Measurements from ENCODE around the gene CYGB. TPM values are rescaled to one million over a fixed set of nuclear protein-coding genes. Genes with fewer than 3 reads are reported as not detected.

The CYGB gene
- polyA plus RNA-seq, 1 donor (not counting 4 experiments of a cell fraction or from before 2014, with no cell fraction given): 10.3 TPM

GRCh38 chr17:76576189-76576588, 38.7 kb upstream of the CYGB start:
- FAIRE-seq (no peak), DNase-seq (ENCODE audit: low read depth, low spot score) (no peak)
- Histone ChIP-seq H3K36me3 (ENCODE audit: control insufficient read depth in 2 of 2, extremely low read depth in 1 of 2, insufficient read depth in 2 of 2, low read length in 2 of 2) (peaks cover 5 to 15% of the 10 kb centered on the region in 2 experiments), H3K9me3 (ENCODE audit: control insufficient read depth, low read depth, low read length) (no peaks in the 10 kb centered on the region), H3K4me3 (ENCODE audit: control insufficient read depth in 2 of 3, extremely low read depth in 1 of 3, insufficient read depth in 2 of 3, low read depth in 1 of 3, low read length in 3 of 3) (no peak overlapping the region), H4K20me1 (ENCODE audit: control insufficient read depth, extremely low read depth, insufficient read depth, low read length) (no peaks in the 10 kb centered on the region), H3K79me2 (ENCODE audit: control insufficient read depth, insufficient read depth, low read length) (no peaks in the 10 kb centered on the region), H3K9ac (ENCODE audit: control insufficient read depth, extremely low read depth, insufficient read depth, low read length) (no peak overlapping the region), H3K27ac (ENCODE audit: control insufficient read depth, insufficient read depth, low read length) (no peak overlapping the region), H3K9me1 (ENCODE audit: control insufficient read depth, extremely low read depth, insufficient read depth, low read length) (no peaks in the 10 kb centered on the region), H3K4me2 (ENCODE audit: control insufficient read depth, extremely low read depth, insufficient read depth, low read depth, low read length) (no peak overlapping the region), H3K4me1 (ENCODE audit: control insufficient read depth, extremely low read depth, insufficient read depth, low read length) (peaks cover 32% of the 10 kb centered on the region), H2AFZ (ENCODE audit: control insufficient read depth, low read length) (no peak overlapping the region), H3K27me3 (ENCODE audit: control insufficient read depth, extremely low read depth, insufficient read depth, low read length) (no peaks in the 10 kb centered on the region)
- no peak for TF ChIP-seq EZH2 (IDR thresholded peaks at IDR 0.05; ENCODE audit: low read length)
- no peak for TF ChIP-seq CTCF (optimal IDR thresholded peaks at IDR 0.05 in 1 of 3, IDR thresholded peaks at IDR 0.05 in 1 of 3, conservative IDR thresholded peaks at IDR 0.05 in 1 of 3; ENCODE audit: extremely low read depth in 1 of 3, insufficient read depth in 2 of 3, low read length in 3 of 3)
- dilution Hi-C loops (cut with MboI; ENCODE audit: extremely low pct_ligation_motif_present, low sequenced_read_pairs): no loop called here

GRCh38 chr17:76575570-76575969, 38.1 kb upstream of the CYGB start:
- peaks cover 26% of the 10 kb centered on the region for H3K4me1 ChIP-seq (ENCODE audit: control insufficient read depth, extremely low read depth, insufficient read depth, low read length)
- peaks cover 5 to 15% of the 10 kb centered on the region in 2 experiments for H3K36me3 ChIP-seq (ENCODE audit: control insufficient read depth in 2 of 2, extremely low read depth in 1 of 2, insufficient read depth in 2 of 2, low read length in 2 of 2)
- no peaks in the 10 kb centered on the region for H4K20me1 ChIP-seq (ENCODE audit: control insufficient read depth, extremely low read depth, insufficient read depth, low read length)
- H3K4me3 ChIP-seq (ENCODE audit: control insufficient read depth in 2 of 3, extremely low read depth in 1 of 3, insufficient read depth in 2 of 3, low read depth in 1 of 3, low read length in 3 of 3): no peak overlapping the region
- H3K9ac ChIP-seq (ENCODE audit: control insufficient read depth, extremely low read depth, insufficient read depth, low read length): no peak overlapping the region
- no peak overlapping the region for H3K27ac ChIP-seq (ENCODE audit: control insufficient read depth, insufficient read depth, low read length)
- no peak overlapping the region for H3K4me2 ChIP-seq (ENCODE audit: control insufficient read depth, extremely low read depth, insufficient read depth, low read depth, low read length)
- no peak for TF ChIP-seq EZH2 (IDR thresholded peaks at IDR 0.05; ENCODE audit: low read length)
- TF ChIP-seq CTCF (optimal IDR thresholded peaks at IDR 0.05 in 1 of 3, IDR thresholded peaks at IDR 0.05 in 1 of 3, conservative IDR thresholded peaks at IDR 0.05 in 1 of 3; ENCODE audit: extremely low read depth in 1 of 3, insufficient read depth in 2 of 3, low read length in 3 of 3): no peak
- dilution Hi-C loops (cut with MboI; ENCODE audit: extremely low pct_ligation_motif_present, low sequenced_read_pairs): no loop called here
- no peaks in the 10 kb centered on the region for H3K9me1 ChIP-seq (ENCODE audit: control insufficient read depth, extremely low read depth, insufficient read depth, low read length)
- no peaks in the 10 kb centered on the region for H3K79me2 ChIP-seq (ENCODE audit: control insufficient read depth, insufficient read depth, low read length)
- H2AFZ ChIP-seq (ENCODE audit: control insufficient read depth, low read length): no peak overlapping the region
- FAIRE-seq: no peak
- no peak for DNase-seq (ENCODE audit: low read depth, low spot score)
- no peaks in the 10 kb centered on the region for H3K27me3 ChIP-seq (ENCODE audit: control insufficient read depth, extremely low read depth, insufficient read depth, low read length)
- no peaks in the 10 kb centered on the region for H3K9me3 ChIP-seq (ENCODE audit: control insufficient read depth, low read depth, low read length)
